ENCODE measurements around the gene MPPED2.

MPPED2 gene

DNA sequence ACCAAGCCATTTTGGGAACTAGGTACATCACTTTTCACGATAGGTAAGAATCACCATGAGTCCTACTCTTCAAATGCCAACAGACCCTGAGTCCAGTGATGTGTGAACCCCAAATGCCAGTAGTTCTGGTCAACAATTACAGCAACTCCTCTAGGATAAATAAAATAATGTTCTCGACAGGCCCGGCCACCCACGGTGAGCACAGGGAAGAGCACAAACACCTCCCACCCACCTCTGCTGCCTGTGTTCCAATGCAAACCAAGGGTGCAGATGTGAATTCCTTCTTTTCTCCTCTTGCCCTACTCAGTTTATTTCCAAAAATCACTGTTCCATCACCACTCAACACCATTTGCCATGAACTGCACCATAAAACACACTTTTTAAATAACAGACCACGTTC is 33.3 kb downstream of the MPPED2 start:
- Histone ChIP-seq H3K9me3 (ENCODE audit: insufficient read depth, low read length) (no peaks in the 10 kb centered on the region), H3K4me3 (ENCODE audit: low read length) (no peak overlapping the region), H2AFZ (ENCODE audit: low read depth, low read length) (no peak overlapping the region), H3K9ac (ENCODE audit: low read length) (no peak overlapping the region), H3K27ac (ENCODE audit: low read length) (no peak overlapping the region), H3K79me2 (ENCODE audit: low read length) (no peaks in the 10 kb centered on the region), H3K27me3 (ENCODE audit: low read depth, low read length) (no peaks in the 10 kb centered on the region), H4K20me1 (ENCODE audit: insufficient read depth, low read length) (no peaks in the 10 kb centered on the region), H3K4me1 (ENCODE audit: low read length) (no peaks in the 10 kb centered on the region), H3K36me3 (replicated peaks; ENCODE audit: low read depth, low read length) (no peaks in the 10 kb centered on the region), H3K4me2 (ENCODE audit: low read length) (no peak overlapping the region)
- TF ChIP-seq CTCF (IDR thresholded peaks at IDR 0.05; ENCODE audit: low read depth, low read length) (no peak), EZH2phosphoT487 (IDR thresholded peaks at IDR 0.05; ENCODE audit: low read depth) (no peak)

DNA sequence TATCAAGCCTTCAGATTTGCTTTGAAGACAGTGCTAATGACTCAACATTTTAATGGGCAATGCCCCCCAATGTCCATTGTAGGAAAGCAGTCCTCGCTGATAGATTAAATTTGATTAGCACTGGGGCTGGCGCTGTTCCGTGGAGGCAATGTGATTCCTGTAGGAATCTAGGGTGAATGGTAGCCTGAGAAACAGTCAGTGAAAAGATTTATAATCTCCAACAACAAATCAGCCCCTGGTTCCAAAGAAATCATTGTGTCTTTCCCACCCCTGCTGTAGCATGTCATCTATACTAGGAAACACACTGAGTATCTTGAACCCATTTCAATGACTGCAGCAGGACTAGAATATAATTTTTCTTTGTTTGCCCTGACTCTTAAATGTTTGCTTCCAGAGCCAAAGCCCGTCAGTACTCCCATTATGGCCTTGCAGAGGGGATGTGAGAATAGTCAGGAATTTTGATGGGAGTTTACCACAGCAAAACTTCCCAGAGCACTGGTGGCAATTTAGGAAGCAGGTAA is 36.1 kb downstream of the MPPED2 start:
- H3K79me2 ChIP-seq (ENCODE audit: low read length): no peaks in the 10 kb centered on the region
- no peaks in the 10 kb centered on the region for H3K27me3 ChIP-seq (ENCODE audit: low read depth, low read length)
- H3K9ac ChIP-seq (ENCODE audit: low read length): no peak overlapping the region
- no peak overlapping the region for H3K4me2 ChIP-seq (ENCODE audit: low read length)
- H3K36me3 ChIP-seq (replicated peaks; ENCODE audit: low read depth, low read length): no peaks in the 10 kb centered on the region
- H3K27ac ChIP-seq (ENCODE audit: low read length): no peak overlapping the region
- H2AFZ ChIP-seq (ENCODE audit: low read depth, low read length): no peak overlapping the region
- H3K4me3 ChIP-seq (ENCODE audit: low read length): no peak overlapping the region
- no peaks in the 10 kb centered on the region for H4K20me1 ChIP-seq (ENCODE audit: insufficient read depth, low read length)
- TF ChIP-seq CTCF (IDR thresholded peaks at IDR 0.05; ENCODE audit: low read depth, low read length) (no peak), EZH2phosphoT487 (IDR thresholded peaks at IDR 0.05; ENCODE audit: low read depth) (no peak)
- H3K4me1 ChIP-seq (ENCODE audit: low read length): no peaks in the 10 kb centered on the region
- H3K9me3 ChIP-seq (ENCODE audit: insufficient read depth, low read length): no peaks in the 10 kb centered on the region

DNA sequence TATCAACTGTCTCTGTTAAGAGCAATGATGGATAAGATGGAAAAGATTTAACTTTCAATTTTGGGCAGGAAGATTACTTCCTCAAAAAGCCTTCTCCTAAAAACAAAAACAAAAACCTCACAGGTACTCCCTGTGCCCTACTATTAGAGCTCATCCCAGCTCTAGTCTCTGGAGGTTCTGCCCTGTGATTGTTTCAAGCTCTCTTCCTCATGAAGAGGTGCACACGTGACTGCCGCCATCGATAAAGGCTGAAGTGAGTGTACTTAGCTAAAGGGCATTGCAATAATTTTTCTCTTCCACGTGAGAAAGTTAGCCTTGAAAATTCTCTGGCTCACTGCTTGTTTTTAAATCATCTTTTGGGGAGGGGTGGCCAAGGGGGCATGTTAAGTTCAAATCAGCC is 36.6 kb downstream of the MPPED2 start:
- H3K27me3 ChIP-seq (ENCODE audit: low read depth, low read length): no peaks in the 10 kb centered on the region
- H2AFZ ChIP-seq (ENCODE audit: low read depth, low read length): no peak overlapping the region
- H3K4me2 ChIP-seq (ENCODE audit: low read length): no peak overlapping the region
- no peak overlapping the region for H3K9ac ChIP-seq (ENCODE audit: low read length)
- no peaks in the 10 kb centered on the region for H3K79me2 ChIP-seq (ENCODE audit: low read length)
- TF ChIP-seq EZH2phosphoT487 (IDR thresholded peaks at IDR 0.05; ENCODE audit: low read depth): no peak
- no peak for TF ChIP-seq CTCF (IDR thresholded peaks at IDR 0.05; ENCODE audit: low read depth, low read length)
- H3K36me3 ChIP-seq (replicated peaks; ENCODE audit: low read depth, low read length): no peaks in the 10 kb centered on the region
- no peaks in the 10 kb centered on the region for H4K20me1 ChIP-seq (ENCODE audit: insufficient read depth, low read length)
- H3K9me3 ChIP-seq (ENCODE audit: insufficient read depth, low read length): no peaks in the 10 kb centered on the region
- H3K4me3 ChIP-seq (ENCODE audit: low read length): no peak overlapping the region
- H3K27ac ChIP-seq (ENCODE audit: low read length): no peak overlapping the region
- H3K4me1 ChIP-seq (ENCODE audit: low read length): no peaks in the 10 kb centered on the region

DNA sequence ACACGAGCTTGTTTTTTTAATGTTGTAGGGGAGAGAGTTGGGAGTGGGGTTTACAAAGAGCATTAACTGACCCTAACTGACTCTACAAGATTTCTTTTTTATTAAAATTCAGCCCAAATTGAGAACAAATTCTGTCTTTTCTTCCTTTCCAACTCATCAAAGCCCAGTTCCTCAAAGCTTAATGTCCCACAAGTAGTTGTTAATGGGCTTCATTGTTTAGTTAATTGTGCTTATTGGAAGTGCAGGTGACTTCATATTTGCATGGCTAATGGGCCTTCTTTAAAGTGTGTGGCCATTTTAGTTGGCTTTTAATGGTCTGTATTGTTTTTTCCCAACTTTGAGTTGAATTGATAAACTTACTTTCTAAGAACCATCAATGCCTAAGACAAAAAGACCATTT is 39.8 kb downstream of the MPPED2 start:
- Histone ChIP-seq H3K4me2 (ENCODE audit: low read length) (no peak overlapping the region), H3K36me3 (replicated peaks; ENCODE audit: low read depth, low read length) (no peaks in the 10 kb centered on the region), H3K4me3 (ENCODE audit: low read length) (no peak overlapping the region), H4K20me1 (ENCODE audit: insufficient read depth, low read length) (no peaks in the 10 kb centered on the region), H2AFZ (ENCODE audit: low read depth, low read length) (no peak overlapping the region), H3K27me3 (ENCODE audit: low read depth, low read length) (no peaks in the 10 kb centered on the region), H3K4me1 (ENCODE audit: low read length) (no peaks in the 10 kb centered on the region), H3K79me2 (ENCODE audit: low read length) (no peaks in the 10 kb centered on the region), H3K9ac (ENCODE audit: low read length) (no peak overlapping the region), H3K9me3 (ENCODE audit: insufficient read depth, low read length) (no peaks in the 10 kb centered on the region), H3K27ac (ENCODE audit: low read length) (no peak overlapping the region)
- TF ChIP-seq EZH2phosphoT487 (IDR thresholded peaks at IDR 0.05; ENCODE audit: low read depth) (no peak), CTCF (IDR thresholded peaks at IDR 0.05; ENCODE audit: low read depth, low read length) (no peak)

Data from OCI-LY3 (cell line).